AG04449 (cell line): ENCODE data around the gene MYBPC2.
A peak's percentile ranks its signal among the peaks of the same experiment; 100 is the strongest.

Experiments used
- CTCF ChIA-PET: fragments of 350-600 bp; formaldehyde crosslinking; extraction: SDS; loops from one replicate; lab custom pipeline; 2021; ENCODE audit warnings: antibody characterized with exemption; lab: Yijun Ruan, JAX
- POLR2A ChIA-PET: fragments of 400-600, 350-600 bp; formaldehyde crosslinking; extraction: SDS; loops from one replicate; lab custom pipeline; 2020; ENCODE audit warnings: antibody characterized with exemption, inconsistent platforms; lab: Yijun Ruan, JAX
- DNase-seq: peaks from one replicate; pipeline ENCODE4 v3.0.0-alpha.2; 2010; ENCODE audit warnings: low read depth, low spot score
- H3K4me3 ChIP-seq: 2 replicates; pipeline ENCODE4 v1.5.1; 2011; ENCODE audit warnings: low read depth, mild to moderate bottlenecking, control low read depth, low read length
- TF ChIP-seq, protein P1 (sequence below): IDR thresholded peaks from one replicate; pipeline ENCODE4 v1.5.1; 2011; ENCODE audit warnings: mild to moderate bottlenecking, moderate library complexity, low read length, control low read depth, inconsistent platforms; ENCODE audit not compliant: insufficient read depth; ENCODE audit errors: missing control alignments

Gene MYBPC2

DNA sequence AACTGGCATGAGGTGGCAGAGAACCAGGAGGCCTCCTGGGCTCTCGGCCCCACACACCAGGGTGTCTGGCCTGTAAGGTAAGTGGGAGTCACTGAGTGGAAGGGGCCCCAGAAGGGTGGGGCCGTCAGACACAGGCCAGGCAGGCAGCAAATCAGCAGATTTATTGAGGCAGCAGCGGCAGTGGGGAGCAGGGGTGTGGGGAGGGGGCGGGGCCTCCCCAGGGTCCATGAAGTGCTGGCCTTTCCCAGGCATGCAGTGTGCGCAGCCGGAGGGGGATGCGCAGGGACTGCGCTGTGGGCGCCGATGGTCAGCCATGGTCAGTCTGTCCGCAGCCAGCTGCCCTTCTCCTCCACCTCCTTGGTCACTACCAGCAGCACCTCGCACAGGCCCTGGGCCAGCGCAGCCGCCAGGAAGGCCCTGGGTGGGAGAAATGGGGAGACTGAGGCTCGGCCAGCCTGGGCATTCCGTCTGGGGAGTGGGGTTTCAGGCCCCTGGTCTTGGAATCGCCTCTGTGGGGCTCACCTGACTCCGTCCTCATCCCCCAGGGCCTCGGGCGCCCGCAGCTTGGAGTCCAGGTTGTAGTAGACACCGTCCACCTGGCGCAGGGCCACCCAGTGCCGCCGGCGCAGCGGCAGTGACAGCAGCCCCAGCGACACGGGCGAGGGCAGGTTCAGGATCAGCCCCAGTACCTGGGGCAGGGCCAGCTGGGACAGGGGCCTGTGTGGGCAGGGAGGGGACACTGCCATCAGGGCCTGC, 73.3 kb downstream of the MYBPC2 start:
- TF ChIP-seq, protein P1, sequence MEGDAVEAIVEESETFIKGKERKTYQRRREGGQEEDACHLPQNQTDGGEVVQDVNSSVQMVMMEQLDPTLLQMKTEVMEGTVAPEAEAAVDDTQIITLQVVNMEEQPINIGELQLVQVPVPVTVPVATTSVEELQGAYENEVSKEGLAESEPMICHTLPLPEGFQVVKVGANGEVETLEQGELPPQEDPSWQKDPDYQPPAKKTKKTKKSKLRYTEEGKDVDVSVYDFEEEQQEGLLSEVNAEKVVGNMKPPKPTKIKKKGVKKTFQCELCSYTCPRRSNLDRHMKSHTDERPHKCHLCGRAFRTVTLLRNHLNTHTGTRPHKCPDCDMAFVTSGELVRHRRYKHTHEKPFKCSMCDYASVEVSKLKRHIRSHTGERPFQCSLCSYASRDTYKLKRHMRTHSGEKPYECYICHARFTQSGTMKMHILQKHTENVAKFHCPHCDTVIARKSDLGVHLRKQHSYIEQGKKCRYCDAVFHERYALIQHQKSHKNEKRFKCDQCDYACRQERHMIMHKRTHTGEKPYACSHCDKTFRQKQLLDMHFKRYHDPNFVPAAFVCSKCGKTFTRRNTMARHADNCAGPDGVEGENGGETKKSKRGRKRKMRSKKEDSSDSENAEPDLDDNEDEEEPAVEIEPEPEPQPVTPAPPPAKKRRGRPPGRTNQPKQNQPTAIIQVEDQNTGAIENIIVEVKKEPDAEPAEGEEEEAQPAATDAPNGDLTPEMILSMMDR = no peak
- POLR2A ChIA-PET = no interaction called here
- CTCF ChIA-PET = no interaction called here
- H3K4me3 ChIP-seq = no peak overlapping the region
- no peak for DNase-seq

DNA sequence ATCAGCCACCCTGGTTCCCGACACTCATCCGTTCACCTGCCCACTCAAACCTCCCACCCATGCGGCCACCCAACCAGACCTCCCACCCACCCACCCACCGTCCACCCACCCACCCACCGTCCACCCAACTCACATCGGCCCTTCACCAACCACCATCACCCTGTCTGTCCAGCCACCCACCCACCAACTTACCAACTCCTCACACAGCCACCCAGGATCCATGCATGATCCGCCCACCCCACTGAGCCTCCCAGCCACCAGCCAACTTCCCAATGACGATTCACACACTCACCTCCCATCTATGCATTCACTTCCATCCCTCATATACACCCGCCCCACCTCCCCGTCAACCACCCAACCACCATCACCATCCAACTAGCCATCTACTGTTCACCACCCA, 74.0 kb downstream of the MYBPC2 start:
- H3K4me3 ChIP-seq = no peak overlapping the region
- TF ChIP-seq, protein P1 = no peak
- POLR2A ChIA-PET = no interaction called here
- CTCF ChIA-PET = no interaction called here
- DNase-seq = no peak

DNA sequence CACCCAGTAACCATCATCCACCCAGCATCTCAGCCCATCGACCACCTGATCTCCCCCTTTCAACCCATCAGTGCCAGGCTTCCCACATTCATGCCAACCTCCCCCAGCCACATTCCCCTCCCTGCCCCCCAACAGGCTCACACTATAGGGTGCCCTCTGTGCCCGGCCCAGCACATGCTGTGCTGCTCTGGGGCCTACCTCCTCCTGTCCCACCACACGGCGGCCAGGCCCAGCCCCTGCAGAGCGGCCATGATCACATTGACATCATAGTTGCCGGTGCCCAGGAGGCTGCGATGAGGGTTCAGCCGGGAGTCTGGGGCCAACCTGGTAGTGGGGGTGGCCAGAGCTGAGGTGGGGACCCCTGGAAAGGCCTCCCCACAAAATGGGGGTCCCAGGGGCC, 74.7 kb downstream of the MYBPC2 start:
- CTCF ChIA-PET = no interaction called here
- POLR2A ChIA-PET = no interaction called here
- DNase-seq = no peak

DNA sequence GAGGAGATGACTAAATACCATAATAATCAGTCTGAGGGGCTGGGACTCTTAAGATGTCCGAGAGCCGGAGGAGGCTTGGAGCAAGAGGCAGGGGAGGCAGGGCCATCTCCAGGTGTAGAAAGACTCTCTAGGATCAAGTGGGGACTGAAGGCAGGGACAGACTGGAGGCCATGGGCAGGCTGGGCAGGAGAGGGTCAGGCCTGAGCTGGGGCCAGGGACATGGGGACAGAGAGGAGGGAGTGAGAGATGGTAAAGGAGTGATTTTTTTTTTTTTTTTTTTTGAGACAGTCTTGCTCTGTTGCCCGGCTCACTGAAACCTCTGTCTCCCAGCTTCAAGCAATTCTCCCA, 76.1 kb downstream of the MYBPC2 start:
- H3K4me3 ChIP-seq = no peak overlapping the region
- DNase-seq = no peak
- TF ChIP-seq, protein P1 = no peak
- ChIA-PET POLR2A (no interaction called here), CTCF (interaction anchor here (0.6 to 1.3 kb wide), 3 partner anchors 104 to 152 kb away, joined by 3 read pairs; no protein-coding TSS in a partner anchor)

More for the DNA sequence above, 74.7 kb downstream of the MYBPC2 start:
- TF ChIP-seq, protein P1 = no peak
- no peak overlapping the region for H3K4me3 ChIP-seq

DNA sequence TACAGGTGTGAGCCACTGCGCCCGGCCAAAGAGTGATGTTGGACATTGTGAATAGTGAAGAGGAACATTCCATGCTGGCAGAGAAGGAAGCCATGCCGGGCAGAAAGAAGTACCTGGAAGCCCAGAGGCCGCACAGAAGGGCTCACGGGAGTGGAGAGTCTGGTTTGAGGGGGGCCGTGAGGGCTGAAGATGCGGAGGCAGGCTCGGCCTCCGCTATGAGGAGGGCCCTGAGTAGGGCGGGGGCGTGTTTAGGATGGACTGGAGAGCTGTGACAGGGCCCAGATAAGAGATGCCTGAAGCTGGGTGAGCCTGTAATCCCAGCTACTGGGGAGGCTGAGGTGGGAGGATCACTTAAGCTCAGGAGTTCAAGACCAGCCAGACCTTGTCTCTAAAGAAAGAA, 76.7 kb downstream of the MYBPC2 start:
- no peak overlapping the region; the same call in 1 of the 2 replicates for H3K4me3 ChIP-seq
- ChIA-PET POLR2A (no interaction called here), CTCF (interaction anchor here (1.3 to 3.2 kb wide), 3 partner anchors 29 to 152 kb away, joined by 3 to 17 read pairs (median 11); no protein-coding TSS in a partner anchor)
- TF ChIP-seq, protein P1 = no peak
- DNase-seq = no peak

DNA sequence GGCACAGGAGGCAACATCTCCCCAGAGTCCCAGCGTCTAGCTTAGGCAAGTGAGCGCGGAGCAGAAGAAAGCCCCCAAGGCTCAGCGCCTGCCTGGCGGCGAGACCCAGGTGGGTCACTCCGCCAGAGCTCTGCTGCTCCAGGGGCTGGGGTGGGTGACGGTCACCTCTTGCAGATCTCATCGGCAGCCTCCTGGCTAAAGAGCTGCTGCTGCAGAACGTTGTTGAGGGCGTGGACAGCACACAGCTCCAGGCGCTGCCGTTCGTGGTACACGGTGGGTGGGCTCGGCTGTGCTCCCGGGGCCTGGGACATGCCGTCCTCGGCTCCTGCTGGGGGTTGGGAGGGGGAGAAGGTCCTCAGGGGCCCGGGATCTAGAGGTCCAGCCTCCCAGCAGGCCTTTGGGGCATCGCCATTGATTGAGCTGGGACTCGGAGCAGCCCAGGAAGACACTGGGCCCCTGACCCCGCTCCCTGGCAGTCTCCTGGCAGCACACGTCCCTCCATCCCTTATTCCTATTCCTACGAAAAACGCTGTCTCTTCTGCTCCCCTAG, 77.5 kb downstream of the MYBPC2 start:
- TF ChIP-seq, protein P1 = no peak
- peak overlapping the region; percentile 89 for H3K4me3 ChIP-seq
- DNase-seq = no peak
- CTCF ChIA-PET = interaction anchor here (0.9 to 3.2 kb wide), 5 partner anchors 23 to 412 kb away, joined by 3 to 17 read pairs (median 3); no protein-coding TSS in a partner anchor
- POLR2A ChIA-PET = interaction anchor here (0.8 to 1.0 kb wide), 2 partner anchors 9 to 67 kb away, joined by 4 to 6 read pairs; no protein-coding TSS in a partner anchor
